ENCODE data around the gene EVA1B. TPM values are rescaled to one million over a fixed set of nuclear protein-coding genes. Genes with fewer than 3 reads are reported as not detected.
A peak's percentile ranks its signal among the peaks of the same experiment; 100 is the strongest.

The EVA1B gene
- total and polyA plus RNA-seq, 2 of the 13 experiments (the other 11 are each of a cell fraction or from before 2014, with no cell fraction given): 3.9 to 6.6 TPM

GRCh38 chr1:36306902-36307456 lies 16.5 kb downstream of the EVA1B start (continued):
- peak; percentile 79; the same call in 1 of the 2 replicates for TF ChIP-seq DNMT1 (CRISPR knock-in tag; IDR thresholded peaks at IDR 0.05)
- TF ChIP-seq SMAD3 (CRISPR knock-in tag; IDR thresholded peaks at IDR 0.05): peak; percentile 63; the same call in 1 of the 2 replicates
- TF ChIP-seq SPEN (CRISPR knock-in tag; IDR thresholded peaks at IDR 0.05; ENCODE audit: low read depth): peak; percentile 42; the same call in 1 of the 2 replicates
- TF ChIP-seq KMT2B (CRISPR knock-in tag; IDR thresholded peaks at IDR 0.05): peak; percentile 59
- TF ChIP-seq SMAD1 (CRISPR knock-in tag; IDR thresholded peaks at IDR 0.05; ENCODE audit: borderline replicate concordance, low read depth): no peak; the same call in 1 of the 2 replicates
- TF ChIP-seq GABPB1 (CRISPR knock-in tag; IDR thresholded peaks at IDR 0.05): peak; percentile 59; the same call in 1 of the 2 replicates
- TF ChIP-seq ZNF17 (CRISPR knock-in tag; IDR thresholded peaks at IDR 0.05): 0 out of 2 replicates have a peak, but pooled peaks have one; percentile 70
- no peak for TF ChIP-seq ONECUT2 (CRISPR knock-in tag; IDR thresholded peaks at IDR 0.05)
- 0 out of 2 replicates have a peak, but pooled peaks have one; percentile 58 for TF ChIP-seq IRF1 (CRISPR knock-in tag; IDR thresholded peaks at IDR 0.05; ENCODE audit: low read depth)
- peak; percentile 28; the same call in 1 of the 2 replicates for TF ChIP-seq ZNF609 (CRISPR knock-in tag; IDR thresholded peaks at IDR 0.05; ENCODE audit: borderline replicate concordance)
- TF ChIP-seq SAFB2 (CRISPR knock-in tag; IDR thresholded peaks at IDR 0.05; ENCODE audit: borderline replicate concordance, low read depth): peak; percentile 53; the same call in 1 of the 2 replicates
- TF ChIP-seq ZNF281 (CRISPR knock-in tag; IDR thresholded peaks at IDR 0.05; ENCODE audit: borderline replicate concordance): peak; percentile 36; the same call in 1 of the 2 replicates
- peak; percentile 31; the same call in 1 of the 2 replicates for TF ChIP-seq NCOR1 (IDR thresholded peaks at IDR 0.05; ENCODE audit: borderline replicate concordance, low read length)
- TF ChIP-seq RBFOX2 (IDR thresholded peaks at IDR 0.05; ENCODE audit: low read depth, low read length): peak; percentile 61; the same call in 1 of the 2 replicates
- peak; percentile 23; the same call in 1 of the 2 replicates for TF ChIP-seq ZFP82 (CRISPR knock-in tag; IDR thresholded peaks at IDR 0.05; ENCODE audit: borderline replicate concordance)
- TF ChIP-seq SP2 (CRISPR knock-in tag; IDR thresholded peaks at IDR 0.05): peak; percentile 82
- TF ChIP-seq HIVEP1 (CRISPR knock-in tag; IDR thresholded peaks at IDR 0.05): no peak
- TF ChIP-seq TAF1 (CRISPR knock-in tag; IDR thresholded peaks at IDR 0.05): peak; percentile 75; the same call in 1 of the 2 replicates
- peak; percentile 56 for TF ChIP-seq HNRNPH1 (optimal IDR thresholded peaks at IDR 0.05; ENCODE audit: low read depth, low read length)
